H9 (cell line): ENCODE measurements around the gene CASTOR1. TPM values are rescaled to one million over a fixed set of nuclear protein-coding genes. Genes with fewer than 3 reads are reported as not detected.
A peak's percentile ranks its signal among the peaks of the same experiment; 100 is the strongest.

Experiments used
- DNase-seq: peaks from one replicate; pipeline ENCODE4 v3.0.0-alpha.2; 2017
- H2AFZ ChIP-seq: one replicate; pipeline ENCODE4 v1.6.1; 2013; ENCODE audit warnings: mild to moderate bottlenecking, low read length, control low read depth, moderate library complexity
- H2AK5ac ChIP-seq: 2 replicates; pipeline ENCODE4 v1.6.1; 2013; ENCODE audit warnings: low read length, control low read depth, mixed read lengths; ENCODE audit not compliant: insufficient read length
- H2BK120ac ChIP-seq: one replicate; pipeline ENCODE4 v1.6.1; 2013; ENCODE audit warnings: low read depth, mild to moderate bottlenecking, low read length, control low read depth, inconsistent platforms; ENCODE audit not compliant: poor library complexity, severe bottlenecking
- H2BK12ac ChIP-seq: 2 replicates; pipeline ENCODE4 v1.6.1; 2013; ENCODE audit warnings: low read length, control low read depth, mixed read lengths, low read depth; ENCODE audit not compliant: insufficient read length
- H2BK15ac ChIP-seq: 2 replicates; pipeline ENCODE4 v1.6.1; 2013; ENCODE audit warnings: low read depth, low read length, control low read depth
- H2BK20ac ChIP-seq: one replicate; pipeline ENCODE4 v1.6.1; 2013; ENCODE audit warnings: low read depth, mild to moderate bottlenecking, low read length, control low read depth, inconsistent platforms; ENCODE audit not compliant: poor library complexity, severe bottlenecking
- H2BK5ac ChIP-seq: 2 replicates; pipeline ENCODE4 v1.6.1; 2013; ENCODE audit warnings: low read length, control low read depth, mixed read lengths; ENCODE audit not compliant: insufficient read length
- H3K14ac ChIP-seq: 2 replicates; pipeline ENCODE4 v1.6.1; 2013; ENCODE audit warnings: low read length, control low read depth; ENCODE audit not compliant: insufficient read depth
- H3K18ac ChIP-seq: 2 replicates; pipeline ENCODE4 v1.6.1; 2013; ENCODE audit warnings: low read depth, mild to moderate bottlenecking, mixed read lengths, low read length, control low read depth; ENCODE audit not compliant: insufficient read length
- H3K23ac ChIP-seq: 2 replicates; pipeline ENCODE4 v1.6.1; 2013; ENCODE audit warnings: low read length, control low read depth, mixed read lengths, low read depth; ENCODE audit not compliant: insufficient read length
- H3K23me2 ChIP-seq: 2 replicates; pipeline ENCODE4 v1.6.1; 2013; ENCODE audit warnings: low read depth, mild to moderate bottlenecking, mixed read lengths, low read length, control low read depth; ENCODE audit not compliant: insufficient read length, poor library complexity, severe bottlenecking
- H3K27ac ChIP-seq: 2 replicates; pipeline ENCODE4 v1.5.1; 2013; ENCODE audit warnings: low read length, control low read depth, mixed read lengths, low read depth; ENCODE audit not compliant: insufficient read length
- H3K27me3 ChIP-seq: 2 replicates; pipeline ENCODE4 v1.6.1; 2013; ENCODE audit warnings: low read length, control low read depth, inconsistent platforms; ENCODE audit not compliant: insufficient read depth
- H3K4ac ChIP-seq: 2 replicates; pipeline ENCODE4 v1.6.1; 2013; ENCODE audit warnings: low read depth, mild to moderate bottlenecking, control low read depth, inconsistent platforms, low read length, moderate library complexity
- H3K4me1 ChIP-seq: 2 replicates; pipeline ENCODE4 v1.6.1; 2013; ENCODE audit warnings: low read length, control low read depth, inconsistent platforms; ENCODE audit not compliant: insufficient read depth
- H3K4me2 ChIP-seq: 2 replicates; pipeline ENCODE4 v1.6.1; 2013; ENCODE audit warnings: low read length, control low read depth, mixed read lengths; ENCODE audit not compliant: insufficient read length, insufficient read depth
- H3K56ac ChIP-seq: 2 replicates; pipeline ENCODE4 v1.6.1; 2013; ENCODE audit warnings: low read depth, mild to moderate bottlenecking, mixed read lengths, low read length, control low read depth; ENCODE audit not compliant: insufficient read length
- H3K79me1 ChIP-seq: 2 replicates; pipeline ENCODE4 v1.6.1; 2013; ENCODE audit warnings: low read depth, mild to moderate bottlenecking, moderate library complexity, low read length, control low read depth, inconsistent platforms; ENCODE audit not compliant: insufficient read depth, poor library complexity, severe bottlenecking
- H3K79me2 ChIP-seq: 2 replicates; pipeline ENCODE4 v1.6.1; 2013; ENCODE audit warnings: low read length, control low read depth, inconsistent platforms; ENCODE audit not compliant: insufficient read depth
- H3K9ac ChIP-seq: 2 replicates; pipeline ENCODE4 v1.6.1; 2013; ENCODE audit warnings: low read length, control low read depth, mixed read lengths; ENCODE audit not compliant: insufficient read length; ENCODE audit errors: extremely low read depth
- H3K9me3 ChIP-seq: one replicate; pipeline ENCODE4 v1.6.1; 2013; ENCODE audit warnings: low read depth, low read length, inconsistent platforms; ENCODE audit not compliant: control insufficient read depth
- H3T11ph ChIP-seq: one replicate; pipeline ENCODE4 v1.6.1; 2013; ENCODE audit warnings: mild to moderate bottlenecking, low read length, control low read depth, inconsistent platforms
- H4K20me1 ChIP-seq: one replicate; pipeline ENCODE4 v1.6.1; 2013; ENCODE audit not compliant: control insufficient read depth, insufficient read length, insufficient read depth
- H4K5ac ChIP-seq: 2 replicates; pipeline ENCODE4 v1.6.1; 2013; ENCODE audit warnings: low read depth, mild to moderate bottlenecking, mixed read lengths, low read length, control low read depth; ENCODE audit not compliant: insufficient read length
- H4K8ac ChIP-seq: replicated peaks from 2 replicates; pipeline ENCODE4 v1.6.1; 2013; ENCODE audit warnings: low read length, control low read depth, mixed read lengths, low read depth; ENCODE audit not compliant: insufficient read length
- H4K91ac ChIP-seq: 2 replicates; pipeline ENCODE4 v1.6.1; 2013; ENCODE audit warnings: low read depth, mild to moderate bottlenecking, moderate library complexity, mixed read lengths, low read length, control low read depth; ENCODE audit not compliant: insufficient read length
- H3K27ac Mint-ChIP-seq, 3 experiments: 2 replicates in 2 of 3; 3 replicates in 1 of 3; pipeline ENCODE4 v1.8.0; 2020 to 2021; ENCODE audit warnings: mixed read lengths in 3 of 3, mild to moderate bottlenecking in 1 of 3, moderate library complexity in 1 of 3
- H3K27me3 Mint-ChIP-seq: 2 replicates; pipeline ENCODE4 v1.8.0; 2021; ENCODE audit warnings: low read depth, mild to moderate bottlenecking, moderate library complexity, mixed read lengths
- H3K36me3 Mint-ChIP-seq, 3 experiments: 2 replicates in 2 of 3; 3 replicates in 1 of 3; pipeline ENCODE4 v1.8.0; 2020 to 2021; ENCODE audit warnings: low read depth in 3 of 3, mixed read lengths in 3 of 3; ENCODE audit not compliant: insufficient read depth in 1 of 3
- H3K4me1 Mint-ChIP-seq, 2 experiments: 2 replicates each; pipeline ENCODE4 v1.8.0; 2020; ENCODE audit warnings: mixed read lengths in 2 of 2
- H3K4me3 Mint-ChIP-seq, 2 experiments: 2 replicates in 1 of 2; 3 replicates in 1 of 2; pipeline ENCODE4 v1.8.0; 2020 to 2021; ENCODE audit warnings: mild to moderate bottlenecking in 2 of 2, mixed read lengths in 2 of 2, moderate library complexity in 1 of 2
- H3K9me3 Mint-ChIP-seq, 2 experiments: 2 replicates in 1 of 2; 3 replicates in 1 of 2; pipeline ENCODE4 v1.8.0; 2020; ENCODE audit warnings: mild to moderate bottlenecking in 2 of 2, mixed read lengths in 2 of 2, moderate library complexity in 1 of 2
- WGBS: extraction: QIAGEN DNeasy Blood & Tissue Kit; methylation state at CpG from one replicate; pipeline ENCODE4 v1.1.7; 2013; ENCODE audit warnings: missing lambda C conversion rate, low lambda C conversion rate, mixed read lengths; ENCODE audit not compliant: insufficient read length; ENCODE audit errors: extremely low coverage; 5-methylcytosine and 5-hydroxymethylcytosine counted together
- total RNA-seq: library from RNA; stranded (reverse); gene quantifications from 2 replicates; pipeline ENCODE4 v1.2.1, GENCODE V29; 2021
- TF ChIP-seq, protein P1 (sequence below): fragments of 200-600 bp; sonication (generic); conservative IDR thresholded peaks from 3 replicates; pipeline ENCODE4 v1.8.0; 2021; ENCODE audit warnings: antibody characterized with exemption, mild to moderate bottlenecking

CASTOR1 gene
- total RNA-seq, 1 experiment from 2014 or later: 8.8 TPM

DNA sequence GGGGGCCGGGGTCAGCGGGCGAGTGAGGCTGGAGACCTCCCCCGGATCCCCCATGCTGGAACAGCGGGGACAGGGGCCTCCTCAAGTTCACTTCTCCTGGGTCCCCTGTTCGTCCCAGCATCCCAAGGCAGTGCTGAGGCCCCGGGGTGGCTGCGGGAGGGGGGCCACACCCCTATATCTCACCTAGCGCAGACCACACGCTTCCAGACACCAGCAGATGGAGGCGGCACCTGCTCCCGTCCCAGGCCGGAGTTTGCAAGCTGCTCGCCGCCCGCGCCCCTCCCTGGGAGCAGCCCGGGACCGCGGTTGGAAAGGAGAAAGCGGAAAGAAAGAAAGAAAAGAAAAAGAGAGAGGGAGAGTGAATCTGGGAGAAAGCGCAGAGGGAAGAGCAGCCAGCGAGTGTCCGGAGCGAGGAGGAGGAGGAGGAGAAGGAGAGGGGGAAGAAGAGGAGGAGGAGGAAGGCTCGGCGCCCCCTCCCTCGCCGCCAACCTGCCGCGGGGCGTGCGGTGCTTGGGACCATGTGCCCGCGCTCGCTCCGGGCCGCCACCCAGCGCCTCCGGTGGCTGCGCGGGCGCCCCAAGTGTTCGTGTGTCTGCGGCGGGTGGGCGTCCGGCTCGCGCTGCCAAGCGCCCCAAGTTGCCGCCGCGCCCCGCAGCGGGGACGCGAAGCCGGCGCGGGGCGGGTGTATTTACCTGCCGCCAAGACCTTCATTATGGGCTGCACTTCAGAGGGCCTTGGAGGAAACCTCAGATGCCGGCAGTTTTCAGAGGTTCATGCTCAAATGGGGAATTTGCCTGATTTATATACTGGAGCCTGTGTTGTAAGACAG is 43.1 kb downstream of the CASTOR1 start, which contains the start of gene LIF:
LIF (minus strand) TSS at position 775 of the 829 bp plus-strand sequence; CDS start at position 711, 64 bp downstream.
- no peak within 1 kb of the TSS for H4K91ac ChIP-seq
- H2BK5ac ChIP-seq: no peak within 1 kb of the TSS
- peaks cover 3% of the 10 kb centered on the region for H4K20me1 ChIP-seq
- H3K36me3 Mint-ChIP-seq: peaks cover 0 to 12% (median 7%) of the 10 kb centered on the region in 3 experiments; a peak in 4 of 7 replicates
- no peak within 1 kb of the TSS for H2BK15ac ChIP-seq
- no peak within 1 kb of the TSS for H3K23ac ChIP-seq
- H3K27ac Mint-ChIP-seq: peak within 1 kb of the TSS in 1 of 3 experiments; percentile 77; a peak in 2 of 7 replicates
- H3K9me3 Mint-ChIP-seq: no peaks in the 10 kb centered on the region
- TF ChIP-seq, protein P1, sequence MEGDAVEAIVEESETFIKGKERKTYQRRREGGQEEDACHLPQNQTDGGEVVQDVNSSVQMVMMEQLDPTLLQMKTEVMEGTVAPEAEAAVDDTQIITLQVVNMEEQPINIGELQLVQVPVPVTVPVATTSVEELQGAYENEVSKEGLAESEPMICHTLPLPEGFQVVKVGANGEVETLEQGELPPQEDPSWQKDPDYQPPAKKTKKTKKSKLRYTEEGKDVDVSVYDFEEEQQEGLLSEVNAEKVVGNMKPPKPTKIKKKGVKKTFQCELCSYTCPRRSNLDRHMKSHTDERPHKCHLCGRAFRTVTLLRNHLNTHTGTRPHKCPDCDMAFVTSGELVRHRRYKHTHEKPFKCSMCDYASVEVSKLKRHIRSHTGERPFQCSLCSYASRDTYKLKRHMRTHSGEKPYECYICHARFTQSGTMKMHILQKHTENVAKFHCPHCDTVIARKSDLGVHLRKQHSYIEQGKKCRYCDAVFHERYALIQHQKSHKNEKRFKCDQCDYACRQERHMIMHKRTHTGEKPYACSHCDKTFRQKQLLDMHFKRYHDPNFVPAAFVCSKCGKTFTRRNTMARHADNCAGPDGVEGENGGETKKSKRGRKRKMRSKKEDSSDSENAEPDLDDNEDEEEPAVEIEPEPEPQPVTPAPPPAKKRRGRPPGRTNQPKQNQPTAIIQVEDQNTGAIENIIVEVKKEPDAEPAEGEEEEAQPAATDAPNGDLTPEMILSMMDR: no peak; the same call in 2 of the 3 replicates
- H2BK120ac ChIP-seq: no peak within 1 kb of the TSS
- H3K56ac ChIP-seq: no peak within 1 kb of the TSS
- H3K18ac ChIP-seq: peak within 1 kb of the TSS; percentile 31
- no peak within 1 kb of the TSS for H3K9ac ChIP-seq
- no peaks in the 10 kb centered on the region for H3K9me3 ChIP-seq
- no peak within 1 kb of the TSS for H3K27ac ChIP-seq
- no CpG with 5 or more reads among the region's 64 CpGs for WGBS
- peaks cover 28% of the 10 kb centered on the region in 2 experiments for H3K4me1 Mint-ChIP-seq
- H3K4me1 ChIP-seq: no peaks in the 10 kb centered on the region
- H2BK20ac ChIP-seq: no peak within 1 kb of the TSS
- H4K8ac ChIP-seq: no peak within 1 kb of the TSS
- H3K23me2 ChIP-seq: peaks cover 9% of the 10 kb centered on the region
- H3K79me1 ChIP-seq: no peaks in the 10 kb centered on the region
- no peak within 1 kb of the TSS; the same call in 1 of the 2 replicates for H3K4ac ChIP-seq
- H3K4me2 ChIP-seq: peak within 1 kb of the TSS; percentile 78
- no peak within 1 kb of the TSS; the same call in 1 of the 2 replicates for H3K14ac ChIP-seq
- peaks cover 9% of the 10 kb centered on the region for H3K27me3 Mint-ChIP-seq
- H4K5ac ChIP-seq: no peak within 1 kb of the TSS
- H3T11ph ChIP-seq: no peak within 1 kb of the TSS
- H2BK12ac ChIP-seq: no peak within 1 kb of the TSS
- H3K27me3 ChIP-seq: no peaks in the 10 kb centered on the region
- no peaks in the 10 kb centered on the region for H3K79me2 ChIP-seq
- no peak within 1 kb of the TSS for H2AFZ ChIP-seq
- no peak within 1 kb of the TSS for H2AK5ac ChIP-seq
- H3K4me3 Mint-ChIP-seq: peak within 1 kb of the TSS; percentile 88 to 89
- peak; percentile 56 for DNase-seq
